Inferior parietal cortex (tissue), 1 donor: ENCODE measurements around the gene HEXD.
"Not testable (repeated sequence)": the region's sequence is repeated elsewhere in the genome, so short reads cannot be mapped to it uniquely, and the experiment has no call there.

Experiments
- DNase-seq: peaks from one replicate; pipeline ENCODE4 v3.0.0-alpha.2; 2016; ENCODE audit errors: extremely low spot score

The HEXD gene

GRCh38 chr17:82457073-82457928 is 39.2 kb downstream of the HEXD start:
- no peak for DNase-seq

- DNase-seq: peak; percentile 94
Observed at GRCh38 chr17:82457929-82458178, 39.7 kb downstream of the HEXD start.

GRCh38 chr17:82458179-82458884 is 40.2 kb downstream of the HEXD start, which contains the start of gene NARF:
TSS of gene NARF (plus strand) at chr17:82458741. CDS start at chr17:82458804, 63 bp downstream.
- peak; percentile 99 for DNase-seq

DNA sequence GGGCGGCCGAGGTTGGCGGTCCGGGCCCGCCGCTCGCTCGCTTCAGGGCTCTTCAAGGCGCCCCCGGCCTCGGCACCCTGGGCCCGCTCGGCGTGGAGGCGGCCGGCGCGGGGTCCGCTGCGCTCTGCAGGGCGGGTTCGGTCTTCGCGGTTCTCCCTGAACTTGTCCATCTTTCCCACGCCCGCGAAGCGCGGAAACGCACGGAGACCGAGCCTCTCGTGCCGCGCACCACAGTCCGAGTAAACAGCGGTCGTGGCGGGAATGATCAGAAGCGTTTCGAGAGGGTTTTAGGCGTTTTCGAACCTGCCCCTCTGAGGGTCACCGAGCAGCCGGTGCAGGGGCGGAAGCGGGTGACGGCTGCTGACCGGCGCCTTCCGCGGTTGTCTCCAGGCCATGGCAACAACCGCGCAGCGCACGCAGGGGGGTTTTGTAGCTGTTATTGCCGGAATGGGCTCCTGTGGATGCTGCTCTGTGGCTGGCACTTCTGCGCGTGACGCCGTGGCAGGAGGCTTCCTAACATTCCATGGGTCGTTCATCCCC is 40.8 kb downstream of the HEXD start:
- no peak for DNase-seq

GRCh38 chr17:82459936-82460335 is 41.8 kb downstream of the HEXD start:
- DNase-seq: not testable (repeated sequence)

- DNase-seq: no peak
Observed at GRCh38 chr17:82461827-82462524, 43.8 kb downstream of the HEXD start.

DNA sequence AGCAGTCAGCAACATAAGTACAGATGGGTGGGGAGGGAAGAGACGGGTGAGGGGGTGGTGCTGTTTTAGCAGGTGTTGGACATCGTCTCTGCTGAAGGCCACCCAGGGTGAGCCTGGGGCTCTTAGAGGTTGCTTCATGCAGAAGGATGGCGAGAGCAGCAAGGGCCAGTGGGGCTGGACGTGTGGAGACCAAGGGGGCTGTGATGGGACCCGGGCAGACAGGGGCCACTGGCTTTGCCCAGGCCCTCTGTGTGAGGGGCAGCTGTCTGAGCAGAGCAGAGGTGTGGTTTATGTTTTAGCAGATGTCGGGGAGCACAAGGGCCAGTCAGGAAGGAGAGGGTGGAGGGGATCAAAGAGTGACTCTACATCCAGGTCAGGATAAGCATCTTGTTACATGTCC is 45.2 kb downstream of the HEXD start:
- no peak for DNase-seq

- DNase-seq: no peak
Observed at GRCh38 chr17:82463925-82464566, 45.9 kb downstream of the HEXD start.

GRCh38 chr17:82464567-82464929 is 46.4 kb downstream of the HEXD start:
- no peak for DNase-seq

- DNase-seq: no peak
Observed at GRCh38 chr17:82465023-82465603, 47.0 kb downstream of the HEXD start.

- DNase-seq: no peak
Observed at GRCh38 chr17:82468692-82469091, 50.5 kb downstream of the HEXD start.

- no peak for DNase-seq
Observed at GRCh38 chr17:82470065-82470464, 51.9 kb downstream of the HEXD start.

DNA sequence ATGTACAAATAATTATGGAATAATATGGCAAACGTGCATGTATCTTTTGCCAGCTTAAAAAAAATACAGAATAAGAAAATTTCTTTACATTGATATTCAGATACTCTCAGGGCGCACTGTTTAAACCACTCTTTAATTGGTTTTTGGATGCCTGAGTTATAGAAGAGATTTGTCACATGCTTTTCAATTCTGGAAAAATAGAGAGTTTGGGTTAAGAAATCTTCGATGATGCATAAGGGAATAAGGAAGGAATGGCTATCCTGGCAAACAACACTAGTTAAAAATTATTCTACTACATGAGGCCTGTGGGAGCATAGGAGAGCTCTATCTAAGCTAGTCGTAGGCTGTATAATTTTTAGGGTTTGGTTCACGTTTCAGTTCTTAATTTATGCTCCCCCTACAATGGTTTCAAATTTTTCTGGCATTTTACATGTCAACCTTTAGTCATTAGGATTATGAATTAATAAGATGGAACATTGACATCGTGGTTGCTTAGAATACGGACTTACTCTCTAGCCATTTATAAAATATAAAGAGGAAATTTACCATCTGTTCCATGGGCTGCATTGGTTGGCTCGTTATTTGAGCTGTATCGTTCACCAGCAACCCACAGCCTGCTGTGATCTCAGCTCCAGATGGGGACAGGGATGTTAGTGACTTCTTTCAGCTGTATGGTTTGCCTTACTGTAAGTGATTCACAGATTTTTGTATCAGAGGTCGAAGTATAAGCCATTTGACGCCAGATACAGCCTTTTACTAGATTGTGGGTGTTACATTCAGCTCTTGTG is 56.3 kb downstream of the HEXD start:
- DNase-seq: no peak

GRCh38 chr17:82475458-82475857 is 57.3 kb downstream of the HEXD start:
- no peak for DNase-seq

GRCh38 chr17:82477934-82478333 is 59.8 kb downstream of the HEXD start:
- no peak for DNase-seq

DNA sequence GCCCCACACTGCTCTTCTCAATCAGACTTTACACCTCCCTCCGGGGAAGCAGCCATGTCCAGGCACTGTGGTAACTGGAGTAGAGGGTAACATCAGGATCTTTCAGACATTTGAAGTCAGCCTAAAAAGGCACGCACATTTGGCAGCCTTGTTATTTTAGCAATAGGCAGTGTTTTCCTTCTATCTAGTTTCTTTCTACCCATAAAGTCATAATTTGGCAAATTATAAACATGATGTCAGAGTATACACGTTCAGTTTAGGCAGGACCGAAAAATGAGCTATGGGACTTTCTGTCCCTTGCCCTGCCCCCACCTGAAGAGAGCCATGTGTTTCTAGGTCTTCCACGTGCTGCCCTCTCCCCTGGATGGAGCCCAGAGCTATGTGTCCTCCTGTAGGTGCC is 61.5 kb downstream of the HEXD start:
- no peak for DNase-seq

DNA sequence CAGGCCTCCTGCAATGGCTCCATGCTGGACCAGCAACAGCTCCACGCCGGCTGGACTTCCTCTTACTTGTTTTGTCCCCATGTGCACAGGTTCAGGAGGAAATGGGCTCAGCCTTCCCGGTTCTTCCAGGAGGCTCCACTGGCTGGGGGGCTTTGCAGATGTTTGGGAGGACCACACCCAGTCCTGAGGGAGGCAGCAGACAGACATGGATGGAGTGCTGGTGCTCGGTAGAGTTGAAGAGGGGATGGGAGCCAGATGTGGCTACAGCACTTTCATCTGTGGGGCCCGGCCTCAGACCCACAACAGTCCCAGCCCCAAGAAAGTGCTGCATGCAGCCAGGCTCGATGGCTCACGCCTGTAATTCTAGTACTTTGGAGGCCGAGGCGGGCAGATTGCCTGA is 62.2 kb downstream of the HEXD start:
- no peak for DNase-seq

DNA sequence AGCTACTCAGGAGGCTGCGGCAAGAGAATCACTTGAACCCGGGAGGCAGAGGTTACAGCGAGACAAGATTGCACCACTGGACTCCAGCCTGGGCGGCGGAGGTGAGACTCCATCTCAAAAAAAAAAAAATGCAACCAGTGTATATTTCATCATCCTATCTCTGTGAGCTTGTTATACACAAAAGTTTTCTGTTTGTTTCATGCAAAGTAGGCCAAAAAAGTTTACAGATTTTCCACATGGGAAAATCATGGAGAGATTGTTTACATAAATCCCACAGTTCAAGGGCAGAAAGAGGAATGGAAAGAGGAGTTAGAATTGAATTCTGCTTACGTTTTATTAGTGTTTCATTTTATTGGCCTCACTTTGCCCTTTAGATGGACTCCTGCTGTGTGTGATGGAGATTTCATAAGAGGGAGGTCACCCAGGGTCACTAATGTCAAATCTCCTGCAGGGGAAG is 65.1 kb downstream of the HEXD start:
- DNase-seq: no peak

DNA sequence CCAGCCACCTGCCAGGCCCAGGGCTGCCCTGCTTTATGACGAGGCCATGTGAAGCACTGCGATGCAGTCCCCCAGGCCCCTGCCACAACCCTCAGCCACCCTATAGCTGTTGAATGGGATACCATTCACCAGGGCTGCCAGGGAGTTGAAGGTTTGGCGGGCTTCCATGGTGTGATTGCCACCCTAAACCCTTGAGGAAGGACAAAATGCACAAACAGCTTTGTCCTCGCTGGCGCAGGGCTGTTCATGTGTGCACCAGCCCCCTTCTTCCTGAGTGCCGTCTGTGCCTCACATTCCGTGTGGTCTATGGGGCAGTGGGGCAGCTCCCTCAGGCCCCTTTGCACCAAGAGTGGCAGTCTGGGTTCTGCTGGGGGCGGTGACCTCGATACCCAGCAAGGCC is 65.7 kb downstream of the HEXD start:
- DNase-seq: no peak

- DNase-seq: no peak
Observed at GRCh38 chr17:82486231-82487094, 68.3 kb downstream of the HEXD start.
